NCI-H774 (cell line): ENCODE results near the gene PRPSAP1.

Experiments used
- DNase-seq: peaks from one replicate; lab custom pipeline; 2025; lab: John Stamatoyannopoulos, UW

PRPSAP1 gene

GRCh38 chr17:76383546-76384221, 30.0 kb upstream of the PRPSAP1 start:
- no peak for DNase-seq

GRCh38 chr17:76382803-76383545, 29.3 kb upstream of the PRPSAP1 start:
- DNase-seq, result no peak

- DNase-seq, result no peak
Observed at GRCh38 chr17:76382351-76382802, 28.7 kb upstream of the PRPSAP1 start.

- no peak for DNase-seq
Observed at GRCh38 chr17:76381633-76382350, 28.1 kb upstream of the PRPSAP1 start.

- DNase-seq, result no peak
Observed at GRCh38 chr17:76379646-76380376, 26.1 kb upstream of the PRPSAP1 start.

GRCh38 chr17:76379275-76379641, 25.5 kb upstream of the PRPSAP1 start:
- DNase-seq, result no peak

GRCh38 chr17:76378548-76379274, 25.0 kb upstream of the PRPSAP1 start:
- no peak for DNase-seq

GRCh38 chr17:76376318-76377133, 22.8 kb upstream of the PRPSAP1 start:
- DNase-seq, result no peak

GRCh38 chr17:76371656-76372628, 18.2 kb upstream of the PRPSAP1 start:
- DNase-seq, result no peak

- DNase-seq, result no peak
Observed at GRCh38 chr17:76370261-76370993, 16.7 kb upstream of the PRPSAP1 start.

GRCh38 chr17:76369804-76370203, 16.1 kb upstream of the PRPSAP1 start:
- DNase-seq, result no peak

- no peak for DNase-seq
Observed at GRCh38 chr17:76369379-76369778, 15.7 kb upstream of the PRPSAP1 start.

- no peak for DNase-seq
Observed at GRCh38 chr17:76368545-76368944, 14.8 kb upstream of the PRPSAP1 start.

GRCh38 chr17:76367642-76368041, 13.9 kb upstream of the PRPSAP1 start:
- DNase-seq, result no peak

- no peak for DNase-seq
Observed at GRCh38 chr17:76366247-76366646, 12.5 kb upstream of the PRPSAP1 start.

GRCh38 chr17:76365256-76365903, 11.7 kb upstream of the PRPSAP1 start:
- DNase-seq, result no peak

GRCh38 chr17:76363107-76363842, 9.6 kb upstream of the PRPSAP1 start:
- no peak for DNase-seq

GRCh38 chr17:76360461-76360860, 6.7 kb upstream of the PRPSAP1 start:
- no peak for DNase-seq
